GM18909 (cell line): Measurements from ENCODE around the gene EMID1.
A peak's percentile ranks its signal among the peaks of the same experiment; 100 is the strongest.

Experiments
- ATAC-seq: cut with Tn5 transposase; IDR thresholded peaks from one replicate; pipeline ENCODE4 v1.9.1; 2021; ENCODE audit warnings: mild to moderate bottlenecking; ENCODE audit not compliant: unreplicated experiment, poor library complexity

EMID1 gene

DNA sequence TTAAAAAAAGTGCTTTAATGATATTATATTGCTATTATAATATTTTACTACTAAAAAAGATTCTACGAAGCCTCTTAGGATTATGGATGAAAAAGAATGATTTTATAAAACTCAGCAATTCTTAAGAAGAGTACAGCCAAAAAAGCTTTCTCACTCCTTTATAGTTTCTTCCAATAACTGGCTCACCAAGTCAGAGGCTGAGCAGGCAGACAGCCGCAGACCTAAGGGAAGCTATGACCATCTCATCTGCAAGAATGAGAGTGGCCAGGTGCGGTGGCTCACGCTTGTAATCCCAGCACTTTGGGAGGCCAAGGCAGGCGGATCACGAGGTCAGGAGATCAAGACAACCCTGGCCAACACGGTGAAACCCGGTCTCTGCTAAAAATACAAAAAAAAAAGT is 12.7 kb upstream of the EMID1 start:
- no peak for ATAC-seq

DNA sequence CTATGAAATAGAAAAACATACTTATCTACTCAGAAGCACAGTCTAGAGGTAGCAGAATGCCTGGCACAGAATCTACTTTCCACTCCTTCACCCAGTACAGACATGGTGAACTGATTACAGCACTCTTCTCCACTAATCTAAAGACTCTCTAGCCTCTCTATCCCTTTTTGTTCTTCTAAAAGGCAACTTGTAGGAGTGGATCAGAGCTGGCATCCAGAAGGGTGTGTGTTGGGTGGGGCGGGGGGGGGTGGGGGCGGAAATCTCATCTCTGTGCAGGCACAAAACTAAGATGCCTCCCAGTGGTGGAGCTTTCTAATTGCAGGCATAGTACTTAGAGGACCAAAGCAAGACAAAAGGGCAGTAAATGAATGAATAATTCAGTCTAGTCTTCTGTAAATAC is 11.5 kb upstream of the EMID1 start:
- no peak for ATAC-seq

GRCh38 chr22:29195118-29195963 is 10.4 kb upstream of the EMID1 start:
- ATAC-seq, result no peak

- no peak for ATAC-seq
Observed at GRCh38 chr22:29195964-29196666, 9.6 kb upstream of the EMID1 start.

GRCh38 chr22:29197096-29197495 is 8.6 kb upstream of the EMID1 start:
- no peak for ATAC-seq

GRCh38 chr22:29198240-29198639 is 7.5 kb upstream of the EMID1 start:
- ATAC-seq, result no peak

- ATAC-seq, result no peak
Observed at GRCh38 chr22:29199702-29200400, 5.8 kb upstream of the EMID1 start.

DNA sequence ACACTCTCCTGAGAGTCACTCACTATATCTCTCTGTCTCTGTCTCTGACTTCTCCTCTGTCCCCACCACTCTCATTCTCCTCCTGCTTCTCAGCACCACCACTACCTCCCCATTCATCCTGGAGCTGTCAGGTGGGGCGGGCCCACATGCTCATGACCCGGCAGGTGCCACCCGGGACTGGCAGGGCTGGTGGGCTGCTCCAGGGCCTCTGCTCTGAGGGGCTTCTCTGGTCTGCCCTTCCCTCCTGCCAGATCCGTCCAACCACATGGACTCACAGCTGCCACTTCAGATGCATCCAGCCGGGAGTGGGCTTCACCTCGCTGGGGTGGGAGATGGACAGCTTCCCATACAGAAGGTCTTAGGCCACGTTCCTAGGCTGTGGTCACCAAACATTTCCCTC is 4.8 kb upstream of the EMID1 start:
- no peak for ATAC-seq

GRCh38 chr22:29201782-29202181 is 3.9 kb upstream of the EMID1 start:
- no peak for ATAC-seq

- ATAC-seq, result peak; percentile 73
Observed at GRCh38 chr22:29202212-29203192, 3.2 kb upstream of the EMID1 start.

DNA sequence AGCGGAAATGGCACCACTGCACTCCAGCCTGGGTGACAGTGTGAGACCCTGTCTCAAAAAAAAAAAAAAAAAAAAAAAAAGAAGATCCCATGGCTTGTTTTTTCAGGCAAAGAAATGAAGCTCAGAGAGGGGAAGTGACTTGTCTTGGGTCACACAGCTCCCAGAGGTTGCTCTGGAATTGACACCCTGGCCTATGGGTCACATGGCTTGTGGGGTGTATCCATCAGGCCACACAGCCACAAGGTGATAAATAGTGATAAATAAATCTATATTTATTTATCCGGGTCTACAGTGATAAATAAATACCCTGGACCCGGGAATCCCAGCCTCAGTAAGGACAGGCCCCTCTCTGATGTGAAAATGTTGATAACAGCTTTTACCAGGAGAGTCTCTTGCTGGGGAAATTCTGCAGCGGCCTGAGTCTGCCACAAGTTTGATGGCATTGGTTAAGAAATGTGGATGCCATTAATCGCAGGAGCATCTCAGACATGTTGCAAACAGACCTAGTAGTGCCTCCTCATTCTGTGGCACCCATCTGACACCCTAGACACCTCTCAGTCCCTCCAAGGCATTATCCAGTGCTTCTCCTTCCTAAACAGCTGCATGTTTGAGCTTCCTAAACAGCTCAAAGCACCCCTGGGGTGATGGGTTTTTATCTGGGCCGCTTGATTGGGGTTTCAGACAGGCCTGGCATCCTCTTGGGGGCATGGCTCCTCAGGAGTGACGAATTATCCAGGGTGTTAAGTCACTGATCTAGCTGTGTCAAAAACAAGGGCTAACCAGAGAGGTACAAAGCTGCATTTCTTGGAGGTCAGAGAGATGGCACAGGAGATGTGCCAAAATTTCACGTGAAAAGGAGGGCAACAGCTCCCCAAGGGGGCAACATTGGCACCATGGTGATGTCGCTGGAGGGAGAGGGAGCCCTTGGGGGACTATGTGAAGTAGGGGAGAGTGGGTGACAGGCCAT is 1.9 kb upstream of the EMID1 start:
- no peak for ATAC-seq

DNA sequence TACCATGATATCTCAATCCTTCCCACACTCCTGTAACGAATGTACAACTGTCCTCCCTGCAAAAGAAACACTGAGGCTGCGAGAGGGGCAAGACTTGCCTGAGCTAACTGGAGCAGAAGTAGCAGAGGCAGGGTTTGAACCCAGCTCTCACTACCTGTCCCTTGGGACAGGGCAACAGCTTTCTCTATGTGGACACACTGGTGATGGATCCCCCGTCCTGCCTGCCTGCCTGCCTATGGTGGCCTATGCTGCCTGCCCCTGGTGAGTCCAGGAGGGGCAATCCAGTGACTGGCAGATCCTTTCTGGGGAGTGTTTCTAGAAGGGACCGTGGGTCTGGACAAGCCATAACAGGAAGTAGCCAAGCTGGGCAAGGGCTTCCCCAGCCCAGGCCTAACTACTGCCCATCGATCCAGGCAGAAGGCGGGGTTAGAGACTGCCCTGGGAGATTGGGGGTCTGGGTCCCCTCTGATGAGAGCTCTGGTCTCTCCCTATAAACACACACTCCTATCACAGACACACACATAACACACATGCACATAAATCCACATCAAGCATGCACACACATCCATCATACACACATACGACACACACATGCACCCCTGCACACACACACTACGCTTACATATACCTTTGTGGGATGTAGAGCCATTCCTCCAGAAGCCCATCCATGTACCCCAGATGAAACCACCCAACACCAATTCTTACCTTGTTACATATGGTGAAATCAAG is 1.1 kb upstream of the EMID1 start:
- ATAC-seq, result no peak

DNA sequence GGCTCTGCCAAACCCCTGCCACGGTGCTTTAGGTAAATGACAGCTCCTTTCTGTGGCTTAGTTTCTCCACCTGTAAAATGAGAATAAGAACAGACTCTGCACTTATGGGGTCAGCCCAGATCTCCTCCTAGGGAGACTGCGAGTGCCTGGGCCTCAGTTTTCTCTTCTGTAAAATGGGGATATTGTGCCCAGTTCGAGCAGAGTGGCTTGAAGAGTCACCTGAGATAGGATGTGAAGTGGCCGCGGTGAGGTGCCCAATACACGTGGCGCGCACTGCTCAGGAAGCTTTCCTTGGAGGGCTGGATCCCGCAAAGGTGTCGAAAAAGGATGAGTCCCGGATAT is 473 bp upstream of the EMID1 start:
- ATAC-seq, result no peak

DNA sequence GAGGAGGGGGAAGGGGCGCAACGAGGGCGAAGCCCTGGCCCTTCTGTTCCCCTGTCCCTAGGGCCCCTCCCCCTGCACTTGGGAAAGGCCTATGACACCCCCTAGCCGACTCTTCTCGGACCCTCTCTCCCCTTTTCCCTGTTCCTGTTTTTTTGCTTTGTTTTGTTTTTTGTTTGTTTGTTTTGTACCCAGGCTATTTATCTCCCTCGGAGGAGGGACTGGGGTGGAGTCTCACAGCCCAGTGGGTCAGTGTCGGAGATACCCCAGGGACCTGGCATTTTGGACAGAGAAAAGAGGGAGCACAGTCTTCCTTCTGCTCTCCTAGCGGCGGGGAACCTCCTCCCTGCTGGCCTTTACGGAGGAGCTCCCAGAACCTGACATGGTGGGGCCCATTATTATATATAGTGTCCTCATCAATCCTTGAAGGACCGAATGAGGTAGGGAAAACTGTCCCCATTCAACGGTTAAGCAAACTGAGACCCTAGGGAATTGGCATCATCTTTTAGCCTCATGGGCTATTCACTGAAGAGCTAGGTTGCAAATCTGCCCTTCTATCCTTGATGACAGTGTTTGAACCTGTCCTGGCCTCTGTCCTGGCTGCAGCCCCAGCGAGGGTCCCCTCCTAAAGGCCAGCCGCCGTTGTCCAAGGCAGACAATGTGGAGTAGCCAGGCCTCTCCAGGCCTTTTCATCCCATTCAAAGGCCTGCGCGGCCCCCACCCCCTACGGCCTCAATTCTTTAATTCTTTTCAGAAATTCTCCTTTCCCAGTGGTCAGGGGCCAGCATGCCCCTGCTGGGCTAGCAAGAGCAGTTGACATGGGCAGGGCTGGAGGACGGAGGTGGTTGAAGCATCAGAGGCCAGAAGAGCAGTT is 911 bp downstream of the EMID1 start:
- no peak for ATAC-seq

DNA sequence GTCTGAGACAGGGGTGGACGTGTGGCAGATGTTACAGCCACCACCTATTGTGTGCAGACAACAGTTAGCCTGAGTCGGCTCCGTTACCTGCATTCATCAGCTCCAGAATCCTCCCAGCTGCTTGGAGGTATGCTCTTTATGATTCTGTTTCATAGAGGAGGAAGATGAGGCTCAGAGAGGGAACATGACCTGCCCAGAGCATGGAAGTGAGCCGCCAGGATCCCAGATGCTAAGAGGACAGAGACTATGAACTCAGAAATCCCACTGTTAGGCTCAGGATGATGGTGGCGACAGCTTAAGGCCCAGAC is 1.5 kb downstream of the EMID1 start:
- no peak for ATAC-seq

DNA sequence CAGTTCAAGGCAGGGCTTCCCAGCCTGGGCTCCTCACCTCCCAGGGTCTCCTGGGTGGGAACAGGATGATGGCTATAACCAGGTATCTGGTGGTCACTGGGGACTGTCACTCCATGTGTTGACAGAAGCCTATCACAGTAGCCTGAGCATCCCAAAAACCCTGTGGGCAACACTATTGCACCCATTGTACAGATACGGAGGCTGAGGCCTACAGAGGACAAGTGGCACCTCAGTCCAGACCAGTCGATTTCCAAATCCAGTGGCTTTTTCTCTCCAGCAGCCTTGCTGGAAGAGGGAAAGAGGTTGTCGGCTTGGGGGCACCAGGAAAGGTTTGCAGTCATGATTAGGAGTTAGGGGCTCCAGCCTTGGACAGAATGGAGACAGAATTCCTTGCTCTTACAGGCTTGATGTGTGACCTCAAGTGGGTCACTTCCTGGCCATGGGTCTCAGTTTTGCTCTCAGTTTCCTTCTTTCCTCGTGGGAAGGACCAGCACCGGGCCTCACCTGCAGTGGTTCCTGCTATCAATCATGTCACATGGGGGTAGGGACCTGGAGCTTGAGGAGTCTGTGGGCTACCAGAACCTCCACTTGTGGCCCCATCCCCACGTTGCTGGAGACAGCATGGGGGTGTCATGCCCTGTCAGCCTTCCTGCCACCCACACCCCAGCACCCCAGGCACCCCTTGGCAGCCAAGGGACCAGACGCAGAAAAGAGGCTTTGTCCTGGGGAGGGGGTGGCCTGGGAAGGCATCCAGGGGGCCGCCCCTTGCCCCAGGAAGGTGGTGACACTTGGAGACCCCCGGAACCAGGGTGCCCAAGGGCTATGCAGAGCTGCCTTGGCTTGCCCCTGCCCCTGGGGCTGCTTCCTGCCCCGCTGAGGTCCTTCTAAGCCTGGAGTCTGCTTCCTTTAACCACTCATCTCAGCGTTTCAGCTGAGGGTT is 2.1 kb downstream of the EMID1 start:
- ATAC-seq, result no peak

GRCh38 chr22:29208502-29208862 is 2.8 kb downstream of the EMID1 start:
- ATAC-seq, result no peak
